K562 (cell line): ENCODE measurements around the gene RPL7L1. TPM values are rescaled to one million over a fixed set of nuclear protein-coding genes. Genes with fewer than 3 reads are reported as not detected.
A peak's percentile ranks its signal among the peaks of the same experiment; 100 is the strongest.

Source experiments
- ARHGAP35 ChIP-seq: fragments of 450-650 bp; IDR thresholded peaks from 2 replicates; pipeline ENCODE4 v1.6.1; 2018; ENCODE audit not compliant: partially characterized antibody
- BHLHE40 ChIP-seq: IDR thresholded peaks from 2 replicates; pipeline ENCODE4 v1.6.1; 2011; ENCODE audit warnings: low read length, improper control_type of control experiment
- DIDO1 ChIP-seq: fragments of 450-650 bp; IDR thresholded peaks from 2 replicates; pipeline ENCODE4 v1.6.1; 2016; ENCODE audit warnings: low read depth, missing biosample characterization, missing genetic modification characterization
- GTF2B ChIP-seq: IDR thresholded peaks from 2 replicates; pipeline ENCODE4 v1.6.1; 2011; ENCODE audit not compliant: insufficient read length; ENCODE audit errors: extremely low read depth
- HDAC6 ChIP-seq: IDR thresholded peaks from 2 replicates; pipeline ENCODE4 v1.6.1; 2012; ENCODE audit warnings: low read depth, mild to moderate bottlenecking, control low read depth, inconsistent platforms, low read length, moderate library complexity
- MAZ ChIP-seq, 2 experiments: fragments of 450-650 bp in 1 of 2; sonication (generic) in 1 of 2; formaldehyde crosslinking; IDR thresholded peaks in 1 of 2; conservative IDR thresholded peaks in 1 of 2; 2 replicates each; pipeline versions ENCODE4 v1.4.0 to v1.5.0; 2020; ENCODE audit warnings: mild to moderate bottlenecking in 1 of 2, missing genetic modification reagents in 1 of 2
- MBD2 ChIP-seq: sonication (generic); IDR thresholded peaks from 2 replicates; pipeline ENCODE4 v1.6.1; 2016; ENCODE audit warnings: low read depth, borderline replicate concordance
- PHF20 ChIP-seq: fragments of 450-650 bp; IDR thresholded peaks from 2 replicates; pipeline ENCODE4 v1.6.1; 2018; ENCODE audit not compliant: partially characterized antibody
- POLR2H ChIP-seq: IDR thresholded peaks from 2 replicates; pipeline ENCODE4 v1.6.1; 2016; ENCODE audit warnings: missing genetic modification characterization, low read depth, mild to moderate bottlenecking, control low read depth, missing compliant biosample characterization, moderate library complexity
- SP2 ChIP-seq: IDR thresholded peaks from 2 replicates; pipeline ENCODE4 v1.6.1; 2011; ENCODE audit warnings: mild to moderate bottlenecking, low read depth, low read length, moderate library complexity; ENCODE audit not compliant: poor library complexity, severe bottlenecking; ENCODE audit errors: extremely low read depth
- SRSF9 ChIP-seq: fragments of 200-400 bp; formaldehyde crosslinking; IDR thresholded peaks from 2 replicates; pipeline ENCODE4 v1.6.1; 2017; ENCODE audit warnings: low read depth, low read length, borderline replicate concordance
- TAF15 ChIP-seq: fragments of 200-400 bp; formaldehyde crosslinking; IDR thresholded peaks from 2 replicates; pipeline ENCODE4 v1.6.1; 2017; ENCODE audit warnings: mild to moderate bottlenecking, low read depth, low read length, moderate library complexity
- ZFP36 ChIP-seq: fragments of 150-350 bp; IDR thresholded peaks from 2 replicates; pipeline ENCODE4 v1.6.1; 2018; ENCODE audit warnings: low read length, low read depth; ENCODE audit not compliant: partially characterized antibody
- ZNF311 ChIP-seq: fragments of 250-450 bp; sonication (Bioruptor Pico); IDR thresholded peaks from 2 replicates; pipeline ENCODE4 v1.4.0; 2020; ENCODE audit warnings: mild to moderate bottlenecking, moderate library complexity
- ZNF561 ChIP-seq: fragments of 450-650 bp; formaldehyde crosslinking; conservative IDR thresholded peaks from 2 replicates; pipeline ENCODE4 v1.4.0; 2020; ENCODE audit warnings: mild to moderate bottlenecking, moderate library complexity
- polyA plus RNA-seq, 8 experiments: library from polyadenylated mRNA; depleted of rRNA in 4 of 8; stranded (reverse) in 5 of 8; unstranded in 3 of 8; fragments of >200 nt; fragmentation: Nextera tagmentation in 2 of 8; fragmentation: Illumina TruSeq in 1 of 8; extraction: Ambion mirVana in 2 of 8; extraction: Trizol in 1 of 8; gene quantifications; 2 replicates each; pipeline versions ENCODE4 v1.2.1 to v1.2.3, GENCODE V29; 2011 to 2014; ENCODE audit warnings: inconsistent platforms in 1 of 8, missing spikeins in 1 of 8
- total RNA-seq, 7 experiments: library from RNA; depleted of rRNA in 6 of 7; stranded (reverse); fragments of >200 nt in 6 of 7; fragmentation: Illumina TruSeq in 2 of 7; extraction: Trizol in 2 of 7; gene quantifications; 2 replicates each; pipeline versions ENCODE4 v1.2.1 to v1.2.3, GENCODE V29; 2011 to 2021; ENCODE audit warnings: low replicate concordance in 1 of 7
- TF ChIP-seq, protein P1 (sequence below): fragments of 250-450 bp; sonication (Bioruptor Pico); IDR thresholded peaks from 2 replicates; pipeline ENCODE4 v1.4.0; 2020; ENCODE audit warnings: mild to moderate bottlenecking
- TF ChIP-seq, protein P2 (sequence below): sonication (generic); formaldehyde crosslinking; IDR thresholded peaks from 2 replicates; pipeline ENCODE4 v1.8.0; 2022; ENCODE audit warnings: mild to moderate bottlenecking, missing genetic modification reagents
- TF ChIP-seq, protein P3 (sequence below), 2 experiments: IDR thresholded peaks; 2 replicates each; pipeline ENCODE4 v1.6.1; 2012; ENCODE audit warnings: improper control_type of control experiment in 2 of 2, low read depth in 2 of 2, low read length in 2 of 2, borderline replicate concordance in 1 of 2
- TF ChIP-seq, protein P4 (sequence below): fragments of 450-650 bp; formaldehyde crosslinking; conservative IDR thresholded peaks from 2 replicates; pipeline ENCODE4 v1.4.0; 2022; ENCODE audit warnings: mild to moderate bottlenecking, missing genetic modification characterization

The RPL7L1 gene
- total and polyA plus RNA-seq, 9 of the 15 experiments (the other 6 are each of a cell fraction or from before 2014, with no cell fraction given): 129 to 259 (median 164) TPM

GRCh38 chr6:42928986-42929820, 49.8 kb downstream of the RPL7L1 start, which contains the start of gene CNPY3 (continued):
- TF ChIP-seq, protein P1, sequence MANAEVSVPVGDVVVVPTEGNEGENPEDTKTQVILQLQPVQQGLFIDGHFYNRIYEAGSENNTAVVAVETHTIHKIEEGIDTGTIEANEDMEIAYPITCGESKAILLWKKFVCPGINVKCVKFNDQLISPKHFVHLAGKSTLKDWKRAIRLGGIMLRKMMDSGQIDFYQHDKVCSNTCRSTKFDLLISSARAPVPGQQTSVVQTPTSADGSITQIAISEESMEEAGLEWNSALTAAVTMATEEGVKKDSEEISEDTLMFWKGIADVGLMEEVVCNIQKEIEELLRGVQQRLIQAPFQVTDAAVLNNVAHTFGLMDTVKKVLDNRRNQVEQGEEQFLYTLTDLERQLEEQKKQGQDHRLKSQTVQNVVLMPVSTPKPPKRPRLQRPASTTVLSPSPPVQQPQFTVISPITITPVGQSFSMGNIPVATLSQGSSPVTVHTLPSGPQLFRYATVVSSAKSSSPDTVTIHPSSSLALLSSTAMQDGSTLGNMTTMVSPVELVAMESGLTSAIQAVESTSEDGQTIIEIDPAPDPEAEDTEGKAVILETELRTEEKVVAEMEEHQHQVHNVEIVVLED (CRISPR knock-in tag): peak; percentile 56
- TF ChIP-seq ZNF561 (CRISPR knock-in tag): no peak
- no peak for TF ChIP-seq HDAC6
- peak; percentile 76 for TF ChIP-seq SP2
- no peak for TF ChIP-seq TAF15
- TF ChIP-seq MBD2: peak; percentile 99
- no peak for TF ChIP-seq ARHGAP35
- TF ChIP-seq, protein P2, sequence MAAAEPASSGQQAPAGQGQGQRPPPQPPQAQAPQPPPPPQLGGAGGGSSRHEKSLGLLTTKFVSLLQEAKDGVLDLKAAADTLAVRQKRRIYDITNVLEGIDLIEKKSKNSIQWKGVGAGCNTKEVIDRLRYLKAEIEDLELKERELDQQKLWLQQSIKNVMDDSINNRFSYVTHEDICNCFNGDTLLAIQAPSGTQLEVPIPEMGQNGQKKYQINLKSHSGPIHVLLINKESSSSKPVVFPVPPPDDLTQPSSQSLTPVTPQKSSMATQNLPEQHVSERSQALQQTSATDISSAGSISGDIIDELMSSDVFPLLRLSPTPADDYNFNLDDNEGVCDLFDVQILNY (CRISPR knock-in tag): no peak; the same call in 1 of the 2 replicates
- peak; percentile 94 for TF ChIP-seq POLR2H
- TF ChIP-seq, protein P3, sequence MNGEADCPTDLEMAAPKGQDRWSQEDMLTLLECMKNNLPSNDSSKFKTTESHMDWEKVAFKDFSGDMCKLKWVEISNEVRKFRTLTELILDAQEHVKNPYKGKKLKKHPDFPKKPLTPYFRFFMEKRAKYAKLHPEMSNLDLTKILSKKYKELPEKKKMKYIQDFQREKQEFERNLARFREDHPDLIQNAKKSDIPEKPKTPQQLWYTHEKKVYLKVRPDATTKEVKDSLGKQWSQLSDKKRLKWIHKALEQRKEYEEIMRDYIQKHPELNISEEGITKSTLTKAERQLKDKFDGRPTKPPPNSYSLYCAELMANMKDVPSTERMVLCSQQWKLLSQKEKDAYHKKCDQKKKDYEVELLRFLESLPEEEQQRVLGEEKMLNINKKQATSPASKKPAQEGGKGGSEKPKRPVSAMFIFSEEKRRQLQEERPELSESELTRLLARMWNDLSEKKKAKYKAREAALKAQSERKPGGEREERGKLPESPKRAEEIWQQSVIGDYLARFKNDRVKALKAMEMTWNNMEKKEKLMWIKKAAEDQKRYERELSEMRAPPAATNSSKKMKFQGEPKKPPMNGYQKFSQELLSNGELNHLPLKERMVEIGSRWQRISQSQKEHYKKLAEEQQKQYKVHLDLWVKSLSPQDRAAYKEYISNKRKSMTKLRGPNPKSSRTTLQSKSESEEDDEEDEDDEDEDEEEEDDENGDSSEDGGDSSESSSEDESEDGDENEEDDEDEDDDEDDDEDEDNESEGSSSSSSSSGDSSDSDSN (IDR thresholded peaks at IDR 0.05; ENCODE audit: borderline replicate concordance in 1 of 2, low read depth in 2 of 2, low read length in 2 of 2): peak; percentile 81 to 92
- peak; percentile 80 for TF ChIP-seq PHF20
- no peak for TF ChIP-seq GTF2B
- TF ChIP-seq BHLHE40: peak; percentile 97
- TF ChIP-seq MAZ (CRISPR knock-in tag; conservative IDR thresholded peaks at IDR 0.05 in 1 of 2, IDR thresholded peaks at IDR 0.05 in 1 of 2): peak; percentile 75 to 84
- no peak for TF ChIP-seq ZNF311 (CRISPR knock-in tag)
- TF ChIP-seq SRSF9: no peak
- no peak for TF ChIP-seq ZFP36
- TF ChIP-seq, protein P4, sequence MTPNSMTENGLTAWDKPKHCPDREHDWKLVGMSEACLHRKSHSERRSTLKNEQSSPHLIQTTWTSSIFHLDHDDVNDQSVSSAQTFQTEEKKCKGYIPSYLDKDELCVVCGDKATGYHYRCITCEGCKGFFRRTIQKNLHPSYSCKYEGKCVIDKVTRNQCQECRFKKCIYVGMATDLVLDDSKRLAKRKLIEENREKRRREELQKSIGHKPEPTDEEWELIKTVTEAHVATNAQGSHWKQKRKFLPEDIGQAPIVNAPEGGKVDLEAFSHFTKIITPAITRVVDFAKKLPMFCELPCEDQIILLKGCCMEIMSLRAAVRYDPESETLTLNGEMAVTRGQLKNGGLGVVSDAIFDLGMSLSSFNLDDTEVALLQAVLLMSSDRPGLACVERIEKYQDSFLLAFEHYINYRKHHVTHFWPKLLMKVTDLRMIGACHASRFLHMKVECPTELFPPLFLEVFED (CRISPR knock-in tag): no peak
- TF ChIP-seq DIDO1 (tag): peak; percentile 72; the same call in 1 of the 2 replicates
